HG03469 (cell line): Measurements from ENCODE around the gene CLCNKA.
"Not testable (repeated sequence)": the region's sequence is repeated elsewhere in the genome, so short reads cannot be mapped to it uniquely, and the experiment has no call there.

Source experiments
- ATAC-seq: cut with Tn5 transposase; IDR thresholded peaks from one replicate; pipeline ENCODE4 v1.9.1; 2021; ENCODE audit warnings: mild to moderate bottlenecking, moderate library complexity, moderate number of reproducible peaks; ENCODE audit not compliant: unreplicated experiment

CLCNKA gene

GRCh38 chr1:16039871-16040270 lies 18.0 kb downstream of the CLCNKA start:
- ATAC-seq: not testable (repeated sequence)

- no peak for ATAC-seq
Observed at GRCh38 chr1:16041200-16041599, 19.4 kb downstream of the CLCNKA start.

GRCh38 chr1:16042096-16042495 lies 20.3 kb downstream of the CLCNKA start:
- no peak for ATAC-seq

- not testable (repeated sequence) for ATAC-seq
Observed at GRCh38 chr1:16042654-16043053, 20.8 kb downstream of the CLCNKA start.

GRCh38 chr1:16043521-16043920 lies 21.7 kb downstream of the CLCNKA start, which contains the start of gene CLCNKB:
TSS of gene CLCNKB (plus strand) at chr1:16043782. CDS start at chr1:16044493, 711 bp downstream.
- ATAC-seq: no peak

- no peak for ATAC-seq
Observed at GRCh38 chr1:16043950-16044349, 22.1 kb downstream of the CLCNKA start.

- ATAC-seq: no peak
Observed at GRCh38 chr1:16046842-16047241, 25.0 kb downstream of the CLCNKA start.

- no peak for ATAC-seq
Observed at GRCh38 chr1:16047791-16048475, 26.1 kb downstream of the CLCNKA start.

- ATAC-seq: no peak
Observed at GRCh38 chr1:16048573-16049189, 26.8 kb downstream of the CLCNKA start.

- no peak for ATAC-seq
Observed at GRCh38 chr1:16050328-16050727, 28.5 kb downstream of the CLCNKA start.

- no peak for ATAC-seq
Observed at GRCh38 chr1:16051039-16051438, 29.2 kb downstream of the CLCNKA start.

- not testable (repeated sequence) for ATAC-seq
Observed at GRCh38 chr1:16051949-16052348, 30.1 kb downstream of the CLCNKA start.

GRCh38 chr1:16053781-16054502 lies 32.1 kb downstream of the CLCNKA start:
- ATAC-seq: no peak

GRCh38 chr1:16054598-16055540 lies 33.0 kb downstream of the CLCNKA start:
- no peak for ATAC-seq

- no peak for ATAC-seq
Observed at GRCh38 chr1:16055613-16056520, 34.0 kb downstream of the CLCNKA start.

GRCh38 chr1:16056521-16056912 lies 34.7 kb downstream of the CLCNKA start:
- ATAC-seq: not testable (repeated sequence)

- not testable (repeated sequence) for ATAC-seq
Observed at GRCh38 chr1:16057314-16057915, 35.6 kb downstream of the CLCNKA start.

- ATAC-seq: not testable (repeated sequence)
Observed at GRCh38 chr1:16058394-16059120, 36.7 kb downstream of the CLCNKA start.

- no peak for ATAC-seq
Observed at GRCh38 chr1:16061266-16061665, 39.4 kb downstream of the CLCNKA start.
